Right lobe of liver (tissue), 6 donors: Measurements from ENCODE around the gene SLC1A2. TPM values are rescaled to one million over a fixed set of nuclear protein-coding genes. Genes with fewer than 3 reads are reported as not detected.

ENCODE experiments used
- ATAC-seq, 4 donors: fragments of 200-7000 bp; cut with Tn5 transposase; one replicate each; pipeline ENCODE4 v1.9.1; 2020; ENCODE audit warnings: mild to moderate bottlenecking in 4 of 4, moderate library complexity in 4 of 4
- DNase-seq, 3 donors: peaks; one replicate each; pipeline ENCODE4 v3.0.0-alpha.2; 2020
- H3K27ac ChIP-seq, 3 donors: fragments of 200-600 bp; one replicate each; pipeline ENCODE4 v1.8.0; 2022
- H3K27me3 ChIP-seq, 2 donors: fragments of 200-600 bp; one replicate each; pipeline ENCODE4 v1.8.0; 2022
- H3K36me3 ChIP-seq, 4 donors: fragments of 200-600 bp; sonication (generic) in 1 of 4; one replicate each; pipeline versions ENCODE4 v1.5.1 to v1.8.0; 2017 to 2022; ENCODE audit warnings: control low read depth in 1 of 4
- H3K4me1 ChIP-seq, 4 donors: fragments of 200-600 bp; sonication (generic) in 1 of 4; one replicate each; pipeline versions ENCODE4 v1.5.1 to v1.8.0; 2017 to 2022; ENCODE audit warnings: control low read depth in 1 of 4
- H3K4me3 ChIP-seq, 3 donors: fragments of 200-600 bp; one replicate each; pipeline ENCODE4 v1.8.0; 2022
- H3K9me3 ChIP-seq, 4 donors: fragments of 200-600 bp; sonication (generic) in 1 of 4; one replicate each; pipeline versions ENCODE4 v1.5.1 to v1.8.0; 2017 to 2022; ENCODE audit warnings: control low read depth in 1 of 4
- CTCF ChIP-seq, 4 donors: fragments of 200-600 bp in 3 of 4; fragments of 450-650 bp in 1 of 4; IDR thresholded peaks; one replicate each; pipeline versions ENCODE4 v1.5.1 to v1.8.0; 2016 to 2022; ENCODE audit warnings: antibody characterized with exemption in 4 of 4, mild to moderate bottlenecking in 2 of 4
- POLR2A ChIP-seq: fragments of 450-650 bp; IDR thresholded peaks from one replicate; pipeline ENCODE4 v1.6.1; 2017; ENCODE audit warnings: antibody characterized with exemption, mild to moderate bottlenecking
- WGBS: methylation state at CpG from one replicate; pipeline ENCODE4 v1.1.6; 2018; ENCODE audit warnings: low coverage, low lambda C conversion rate; ENCODE audit not compliant: insufficient coverage; ENCODE audit errors: missing lambda C conversion rate; 5-methylcytosine and 5-hydroxymethylcytosine counted together
- intact Hi-C, 2 donors: fragments of 100-400 bp; cut with DNase I; formaldehyde crosslinking; loops; one replicate each; pipeline versions ENCODE4 v1.11.2 to v1.14.1; 2022
- total RNA-seq, 6 experiments: library from RNA; depleted of rRNA in 2 of 6; stranded (reverse); fragments of >200 nt in 2 of 6; fragmentation: NEBNext Ultra II Directional in 3 of 6; extraction: Animal tissue kit (Norgen Biotek cat#: 25700) in 3 of 6; gene quantifications; one replicate each; pipeline versions ENCODE4 v1.1.0 to v1.2.4, GENCODE V29; 2016 to 2023
- donor health status: DM: no; HTN: yes; CAD: no.
- donor health status: DM: no; HTN: no; CAD: no.
- donor health status: DM: no; HTN: no; CAD: no.
- donor health status: DM: no; HTN: yes; CAD: no.
- donor health status: DM: no; HTN: yes; CAD: no.

Gene SLC1A2
- total RNA-seq, 6 experiments from 2014 or later, result 7.6 to 87.4 (median 13.3) TPM

- H3K27ac ChIP-seq, result no peak overlapping the region
- intact Hi-C loops, result no loop called here
Measured at GRCh38 chr11:35403765-35404387, 15.5 kb downstream of the SLC1A2 start.

DNA sequence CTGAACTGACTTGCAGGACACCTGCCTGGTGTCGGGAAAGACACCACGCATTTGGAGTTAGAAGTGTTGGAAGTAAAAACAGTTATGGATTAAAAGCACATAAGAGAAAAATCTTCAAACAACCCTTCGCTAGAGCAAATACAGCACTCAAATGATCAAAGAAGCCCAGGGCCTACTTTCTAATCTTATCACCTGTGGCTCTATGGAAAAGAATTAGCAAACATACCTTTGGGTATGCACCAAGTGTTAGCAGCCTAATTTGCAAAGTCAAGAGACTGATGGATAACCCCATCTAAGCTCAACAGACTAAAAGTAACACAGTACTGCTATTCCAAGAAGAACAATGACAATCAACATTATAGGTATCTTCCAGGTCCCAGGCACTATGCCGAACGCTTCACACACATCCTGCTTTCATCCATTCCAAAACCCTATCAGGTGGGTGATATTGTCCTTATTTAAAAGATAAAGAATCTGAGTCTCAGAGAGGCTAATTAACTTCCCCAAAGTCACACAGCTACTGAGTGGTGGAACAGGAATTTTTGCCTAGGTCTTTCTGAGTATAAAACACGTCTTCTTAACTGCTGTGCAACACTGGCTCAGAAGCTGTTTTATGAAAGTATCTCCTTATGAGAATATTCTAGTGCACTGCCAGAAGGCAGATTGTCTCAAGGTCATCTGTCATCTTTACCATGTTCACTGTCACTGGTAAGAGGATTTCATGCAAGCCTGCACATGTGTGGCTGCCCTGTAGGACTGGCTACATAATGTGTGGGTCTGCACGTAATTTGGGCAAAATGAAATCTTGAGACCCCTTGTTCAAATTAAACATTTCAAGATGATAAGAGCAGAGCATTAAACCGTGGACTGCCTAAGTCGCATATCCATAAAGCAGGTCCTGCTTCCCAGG is 16.4 kb downstream of the SLC1A2 start:
- Histone ChIP-seq H3K36me3 (no peaks in the 10 kb centered on the region), H3K4me1 (peaks cover 0 to 5% (median 0%) of the 10 kb centered on the region in 4 donors), H3K27ac (no peak overlapping the region), H3K9me3 (no peaks in the 10 kb centered on the region), H3K27me3 (no peaks in the 10 kb centered on the region), H3K4me3 (no peak overlapping the region)
- ATAC-seq, result no peak
- intact Hi-C loops, result no loop called here
- no peak for TF ChIP-seq POLR2A
- TF ChIP-seq CTCF (IDR thresholded peaks at IDR 0.05), result no peak
- 76% methylated on average over 8 of the region's 9 CpGs for WGBS
- no peak for DNase-seq

More at GRCh38 chr11:35403765-35404387, 15.5 kb downstream of the SLC1A2 start:
- H3K4me1 ChIP-seq, result peaks cover 0 to 5% (median 0%) of the 10 kb centered on the region in 4 donors
- H3K36me3 ChIP-seq, result no peaks in the 10 kb centered on the region
- DNase-seq (no peak), ATAC-seq (peak; percentile 75 to 91 (median 76))
- 74% methylated on average over 5 of the region's 7 CpGs for WGBS
- H3K27me3 ChIP-seq, result no peaks in the 10 kb centered on the region
- no peaks in the 10 kb centered on the region for H3K9me3 ChIP-seq
- no peak overlapping the region for H3K4me3 ChIP-seq
- TF ChIP-seq CTCF (IDR thresholded peaks at IDR 0.05) (no peak), POLR2A (no peak)

DNA sequence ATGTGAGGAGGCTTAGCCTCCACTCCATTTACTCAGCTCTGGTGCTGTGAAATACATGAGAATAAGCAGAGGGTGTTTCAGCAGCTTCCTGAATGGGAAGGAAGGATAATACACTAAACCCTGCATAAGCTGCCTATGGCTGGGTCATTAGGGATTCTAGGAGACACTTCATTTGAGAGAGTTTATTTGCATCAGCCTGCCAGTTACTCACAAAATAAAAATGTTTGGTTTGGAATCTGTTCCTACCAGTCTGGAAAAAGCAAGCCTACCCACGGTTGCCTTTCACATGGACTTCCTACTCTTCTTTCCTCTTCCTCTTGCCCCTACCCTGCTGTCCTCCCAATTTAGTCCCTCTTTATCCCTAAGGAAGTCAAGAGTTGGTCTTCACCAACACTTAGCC is 20.5 kb downstream of the SLC1A2 start:
- 55% methylated on average over 1 of the region's 1 CpG for WGBS
- Histone ChIP-seq H3K4me1 (peaks cover 0 to 3% (median 0%) of the 10 kb centered on the region in 4 donors), H3K27ac (no peak overlapping the region), H3K4me3 (no peak overlapping the region), H3K36me3 (no peaks in the 10 kb centered on the region), H3K27me3 (no peaks in the 10 kb centered on the region), H3K9me3 (no peaks in the 10 kb centered on the region)
- intact Hi-C loops, result loop anchor here in 1 of 2 donors (10.0 kb wide), 2 partner anchors 154 to 464 kb away; no protein-coding TSS in a partner anchor
- no peak for TF ChIP-seq POLR2A
- no peak for TF ChIP-seq CTCF (IDR thresholded peaks at IDR 0.05)
- DNase-seq (no peak), ATAC-seq (no peak)

GRCh38 chr11:35394941-35395340 is 24.4 kb downstream of the SLC1A2 start:
- intact Hi-C loops, result loop anchor here in 1 of 2 donors (10.0 kb wide), 2 partner anchors 150 to 460 kb away; no protein-coding TSS in a partner anchor
- no peak for ATAC-seq

More at GRCh38 chr11:35394941-35395340, 24.4 kb downstream of the SLC1A2 start:
- Histone ChIP-seq H3K4me3 (no peak overlapping the region), H3K4me1 (peaks cover 0 to 18% (median 10%) of the 10 kb centered on the region in 4 donors), H3K27me3 (no peaks in the 10 kb centered on the region), H3K36me3 (no peaks in the 10 kb centered on the region), H3K27ac (no peak overlapping the region), H3K9me3 (no peaks in the 10 kb centered on the region)
- no peak for TF ChIP-seq POLR2A
- no peak for TF ChIP-seq CTCF (IDR thresholded peaks at IDR 0.05)
- no CpG with 5 or more reads among the region's 5 CpGs for WGBS
- DNase-seq, result no peak
